ENCODE measurements around the gene NMT1.

The NMT1 gene

GRCh38 chr17:45086391-45086790 is 25.3 kb downstream of the NMT1 start:
- no peak for DNase-seq

GRCh38 chr17:45086865-45087503 is 25.9 kb downstream of the NMT1 start:
- no peak for DNase-seq

GRCh38 chr17:45087504-45087975 is 26.4 kb downstream of the NMT1 start:
- DNase-seq = peak; percentile 50

- DNase-seq = no peak
Measured at GRCh38 chr17:45087978-45088377, 26.9 kb downstream of the NMT1 start.

- no peak for DNase-seq
Measured at GRCh38 chr17:45088741-45089140, 27.6 kb downstream of the NMT1 start.

- no peak for DNase-seq
Measured at GRCh38 chr17:45090711-45091110, 29.6 kb downstream of the NMT1 start.

GRCh38 chr17:45091778-45092425 is 30.8 kb downstream of the NMT1 start:
- DNase-seq = peak; percentile 31

GRCh38 chr17:45092911-45093430 is 31.9 kb downstream of the NMT1 start:
- peak; percentile 98 for DNase-seq

GRCh38 chr17:45093444-45094110 is 32.5 kb downstream of the NMT1 start:
- DNase-seq = no peak

- peak; percentile 38 for DNase-seq
Measured at GRCh38 chr17:45096141-45096540, 35.0 kb downstream of the NMT1 start.

GRCh38 chr17:45096926-45097325 is 35.8 kb downstream of the NMT1 start:
- no peak for DNase-seq

- DNase-seq = no peak
Measured at GRCh38 chr17:45098081-45098868, 37.2 kb downstream of the NMT1 start.

- peak; percentile 73 for DNase-seq
Measured at GRCh38 chr17:45098869-45099616, 37.9 kb downstream of the NMT1 start.

GRCh38 chr17:45101546-45101882 is 40.4 kb downstream of the NMT1 start:
- no peak for DNase-seq

- DNase-seq = no peak
Measured at GRCh38 chr17:45101883-45102811, 41.0 kb downstream of the NMT1 start.

- no peak for DNase-seq
Measured at GRCh38 chr17:45102856-45103255, 41.7 kb downstream of the NMT1 start.

GRCh38 chr17:45103269-45103795 is 42.2 kb downstream of the NMT1 start:
- DNase-seq = no peak

- DNase-seq = no peak
Measured at GRCh38 chr17:45104029-45104428, 42.9 kb downstream of the NMT1 start.

GRCh38 chr17:45104497-45104896 is 43.4 kb downstream of the NMT1 start:
- DNase-seq = no peak

GRCh38 chr17:45104907-45105624 is 43.9 kb downstream of the NMT1 start:
- no peak for DNase-seq
